ENCODE results near the gene MRPS24. TPM values are rescaled to one million over a fixed set of nuclear protein-coding genes. Genes with fewer than 3 reads are reported as not detected.

Gene MRPS24
- total RNA-seq, 1 experiment from 2014 or later, result 181 TPM

GRCh38 chr7:43856996-43857395 lies 12.3 kb downstream of the MRPS24 start:
- DNase-seq (ENCODE audit: low spot score), result no peak

GRCh38 chr7:43856316-43856715 lies 13.0 kb downstream of the MRPS24 start:
- Histone ChIP-seq H3K4me3 (ENCODE audit: low read depth, low read length, poor library complexity, severe bottlenecking) (no peak overlapping the region), H3K4me1 (ENCODE audit: insufficient read depth, low read length, poor library complexity, severe bottlenecking) (no peaks in the 10 kb centered on the region), H3K27ac (ENCODE audit: low read depth, low read length, poor library complexity, severe bottlenecking) (no peak overlapping the region), H3K27me3 (replicated peaks; ENCODE audit: insufficient read depth, low read depth, low read length, poor library complexity) (no peaks in the 10 kb centered on the region), H3K9me3 (ENCODE audit: low read depth, low read length, poor library complexity, severe bottlenecking) (no peaks in the 10 kb centered on the region), H3K36me3 (ENCODE audit: insufficient read depth, low read length, poor library complexity, severe bottlenecking) (no peaks in the 10 kb centered on the region)
- TF ChIP-seq CTCF (conservative IDR thresholded peaks at IDR 0.05; ENCODE audit: low read depth, low read length), result no peak
- TF ChIP-seq EZH2 (IDR thresholded peaks at IDR 0.05; ENCODE audit: borderline replicate concordance, low read depth, low read length, poor library complexity, severe bottlenecking), result no peak
- POLR2A ChIA-PET (ENCODE audit: low non-redundant PET), result interaction anchor here (0.6 kb wide), 1 partner anchor 24 kb away, joined by 3 read pairs; no protein-coding TSS in a partner anchor
- DNase-seq (ENCODE audit: low spot score), result no peak
- no TSS peak for BruUV-seq (replicated peaks)
- intact Hi-C loops (cut with micrococcal nuclease; ENCODE audit: unreplicated experiment), result no loop called here
- CTCF ChIA-PET, result no interaction called here

More at GRCh38 chr7:43856996-43857395, 12.3 kb downstream of the MRPS24 start:
- no peak for TF ChIP-seq EZH2 (IDR thresholded peaks at IDR 0.05; ENCODE audit: borderline replicate concordance, low read depth, low read length, poor library complexity, severe bottlenecking)
- TF ChIP-seq CTCF (conservative IDR thresholded peaks at IDR 0.05; ENCODE audit: low read depth, low read length), result no peak
- POLR2A ChIA-PET (ENCODE audit: low non-redundant PET), result interaction anchor here (0.6 kb wide), 1 partner anchor 24 kb away, joined by 3 read pairs; no protein-coding TSS in a partner anchor
- Histone ChIP-seq H3K4me1 (ENCODE audit: insufficient read depth, low read length, poor library complexity, severe bottlenecking) (no peaks in the 10 kb centered on the region), H3K4me3 (ENCODE audit: low read depth, low read length, poor library complexity, severe bottlenecking) (no peak overlapping the region), H3K27ac (ENCODE audit: low read depth, low read length, poor library complexity, severe bottlenecking) (no peak overlapping the region), H3K36me3 (ENCODE audit: insufficient read depth, low read length, poor library complexity, severe bottlenecking) (no peaks in the 10 kb centered on the region), H3K27me3 (replicated peaks; ENCODE audit: insufficient read depth, low read depth, low read length, poor library complexity) (no peaks in the 10 kb centered on the region), H3K9me3 (ENCODE audit: low read depth, low read length, poor library complexity, severe bottlenecking) (no peaks in the 10 kb centered on the region)
- no TSS peak for BruUV-seq (replicated peaks)
- CTCF ChIA-PET, result no interaction called here
- intact Hi-C loops (cut with micrococcal nuclease; ENCODE audit: unreplicated experiment), result no loop called here

GRCh38 chr7:43855176-43855575 lies 14.1 kb downstream of the MRPS24 start:
- ChIA-PET POLR2A (ENCODE audit: low non-redundant PET) (no interaction called here), CTCF (no interaction called here)
- no peak for TF ChIP-seq EZH2 (IDR thresholded peaks at IDR 0.05; ENCODE audit: borderline replicate concordance, low read depth, low read length, poor library complexity, severe bottlenecking)
- no peak for TF ChIP-seq CTCF (conservative IDR thresholded peaks at IDR 0.05; ENCODE audit: low read depth, low read length)
- Histone ChIP-seq H3K27ac (ENCODE audit: low read depth, low read length, poor library complexity, severe bottlenecking) (no peak overlapping the region), H3K9me3 (ENCODE audit: low read depth, low read length, poor library complexity, severe bottlenecking) (no peaks in the 10 kb centered on the region), H3K36me3 (ENCODE audit: insufficient read depth, low read length, poor library complexity, severe bottlenecking) (no peaks in the 10 kb centered on the region), H3K4me1 (ENCODE audit: insufficient read depth, low read length, poor library complexity, severe bottlenecking) (no peaks in the 10 kb centered on the region), H3K27me3 (replicated peaks; ENCODE audit: insufficient read depth, low read depth, low read length, poor library complexity) (no peaks in the 10 kb centered on the region), H3K4me3 (ENCODE audit: low read depth, low read length, poor library complexity, severe bottlenecking) (no peak overlapping the region)
- intact Hi-C loops (cut with micrococcal nuclease; ENCODE audit: unreplicated experiment), result no loop called here
- DNase-seq (ENCODE audit: low spot score), result no peak
- no TSS peak for BruUV-seq (replicated peaks)

Measured in A673 (cell line).